SK-N-MC (cell line): ENCODE measurements around the gene CTSZ.
"Not testable (repeated sequence)": the region's sequence is repeated elsewhere in the genome, so short reads cannot be mapped to it uniquely, and the experiment has no call there.

ENCODE experiments used
- DNase-seq: peaks from one replicate; pipeline ENCODE4 v3.0.0-alpha.2; 2011; ENCODE audit warnings: low read depth, low spot score
- H3K27ac ChIP-seq: fragments of 200-600 bp; sonication (generic); 2 replicates; pipeline ENCODE4 v1.5.1; 2016; ENCODE audit warnings: mixed run types
- H3K36me3 ChIP-seq: fragments of 200-600 bp; sonication (generic); 2 replicates; pipeline ENCODE4 v1.6.1; 2017; ENCODE audit warnings: antibody characterized with exemption, low read length, mixed read lengths; ENCODE audit not compliant: insufficient read depth
- H3K4me3 ChIP-seq: fragments of 200-600 bp; sonication (generic); 2 replicates; pipeline ENCODE4 v1.5.1; 2016
- H3K9ac ChIP-seq: fragments of 200-600 bp; sonication (generic); 2 replicates; pipeline ENCODE4 v1.8.0; 2017; ENCODE audit warnings: mixed run types, mixed read lengths; ENCODE audit not compliant: insufficient read length
- H3K9me3 ChIP-seq: fragments of 200-600 bp; sonication (generic); 2 replicates; pipeline ENCODE4 v1.6.1; 2017; ENCODE audit warnings: low read depth, mild to moderate bottlenecking, antibody characterized with exemption, low read length, moderate library complexity, mixed read lengths
- EZH2 ChIP-seq: fragments of 200-600 bp; sonication (generic); IDR thresholded peaks from one replicate; pipeline ENCODE4 v1.6.1; 2017; ENCODE audit warnings: antibody characterized with exemption
- FOXP2 ChIP-seq: optimal IDR thresholded peaks from 2 replicates; pipeline ENCODE3; 2011; ENCODE audit warnings: mild to moderate bottlenecking, moderate library complexity; ENCODE audit not compliant: insufficient read depth; ENCODE audit errors: extremely low read length, control extremely low read depth
- POLR2AphosphoS5 ChIP-seq: IDR thresholded peaks from 2 replicates; pipeline ENCODE4 v1.6.1; 2012; ENCODE audit warnings: mild to moderate bottlenecking, low read depth, low read length, borderline replicate concordance

The CTSZ gene

DNA sequence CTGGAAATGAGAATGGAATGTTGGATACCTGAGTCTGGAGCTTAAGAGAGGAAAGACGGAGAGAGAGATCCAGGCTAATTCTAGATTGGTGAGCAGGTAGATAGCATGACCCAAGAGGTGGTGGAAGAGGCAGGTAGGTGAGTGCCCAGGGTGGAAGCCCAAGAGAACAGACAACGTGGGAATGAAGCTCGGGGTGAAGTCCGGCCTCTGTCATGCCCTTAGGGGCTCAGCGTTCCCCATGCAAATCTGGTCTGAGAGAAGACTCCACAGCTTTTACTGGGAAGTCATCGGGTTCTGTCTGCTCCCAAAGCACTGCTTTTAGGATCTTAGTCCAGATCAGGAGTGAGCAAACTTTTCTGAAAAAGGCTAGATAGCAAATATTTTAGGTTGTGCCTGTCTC, 22.4 kb downstream of the CTSZ start:
- Histone ChIP-seq H3K4me3 (no peak overlapping the region), H3K36me3 (peaks cover 50% of the 10 kb centered on the region), H3K27ac (no peak overlapping the region), H3K9ac (no peak overlapping the region), H3K9me3 (no peaks in the 10 kb centered on the region)
- no peak for TF ChIP-seq FOXP2
- no peak for TF ChIP-seq POLR2AphosphoS5
- no peak for TF ChIP-seq EZH2
- no peak for DNase-seq

GRCh38 chr20:58983115-58983468, 24.0 kb downstream of the CTSZ start:
- not testable (repeated sequence) for DNase-seq, H3K9me3 ChIP-seq, H3K27ac ChIP-seq, H3K9ac ChIP-seq, H3K4me3 ChIP-seq
- H3K36me3 ChIP-seq = peaks cover 34% of the 10 kb centered on the region

- no peak overlapping the region for H3K9ac ChIP-seq
- peak overlapping the region; percentile 96 for H3K4me3 ChIP-seq
Measured at GRCh38 chr20:58982406-58983114, 24.5 kb downstream of the CTSZ start.

GRCh38 chr20:58981628-58982364, 25.3 kb downstream of the CTSZ start:
- Histone ChIP-seq H3K9me3 (no peaks in the 10 kb centered on the region), H3K36me3 (peaks cover 21% of the 10 kb centered on the region), H3K4me3 (peak overlapping the region; percentile 96), H3K27ac (peak overlapping the region; percentile 63; the same call in 1 of the 2 replicates), H3K9ac (peak overlapping the region; percentile 95)
- DNase-seq = no peak
- TF ChIP-seq EZH2 (no peak), POLR2AphosphoS5 (no peak), FOXP2 (no peak)

More at GRCh38 chr20:58982406-58983114, 24.5 kb downstream of the CTSZ start:
- no peak overlapping the region for H3K27ac ChIP-seq
- TF ChIP-seq POLR2AphosphoS5 (no peak), FOXP2 (no peak), EZH2 (no peak)
- no peaks in the 10 kb centered on the region for H3K9me3 ChIP-seq
- peaks cover 29% of the 10 kb centered on the region for H3K36me3 ChIP-seq
- no peak for DNase-seq

- peak within 1 kb of the TSS; percentile 68; the same call in 1 of the 2 replicates for H3K27ac ChIP-seq
- H3K36me3 ChIP-seq = peaks cover 13% of the 10 kb centered on the region
- H3K9ac ChIP-seq = peak within 1 kb of the TSS; percentile 95
- DNase-seq = peak; percentile 8
- TF ChIP-seq POLR2AphosphoS5 (peak; percentile 88), EZH2 (no peak)
- H3K4me3 ChIP-seq = peak within 1 kb of the TSS; percentile 96
- H3K9me3 ChIP-seq = no peaks in the 10 kb centered on the region
Measured at GRCh38 chr20:58980711-58981627, 26.1 kb downstream of the CTSZ start, which contains the start of gene NELFCD. TSS of gene NELFCD (plus strand) at chr20:58981256. CDS start at chr20:58981310, 54 bp downstream.

DNA sequence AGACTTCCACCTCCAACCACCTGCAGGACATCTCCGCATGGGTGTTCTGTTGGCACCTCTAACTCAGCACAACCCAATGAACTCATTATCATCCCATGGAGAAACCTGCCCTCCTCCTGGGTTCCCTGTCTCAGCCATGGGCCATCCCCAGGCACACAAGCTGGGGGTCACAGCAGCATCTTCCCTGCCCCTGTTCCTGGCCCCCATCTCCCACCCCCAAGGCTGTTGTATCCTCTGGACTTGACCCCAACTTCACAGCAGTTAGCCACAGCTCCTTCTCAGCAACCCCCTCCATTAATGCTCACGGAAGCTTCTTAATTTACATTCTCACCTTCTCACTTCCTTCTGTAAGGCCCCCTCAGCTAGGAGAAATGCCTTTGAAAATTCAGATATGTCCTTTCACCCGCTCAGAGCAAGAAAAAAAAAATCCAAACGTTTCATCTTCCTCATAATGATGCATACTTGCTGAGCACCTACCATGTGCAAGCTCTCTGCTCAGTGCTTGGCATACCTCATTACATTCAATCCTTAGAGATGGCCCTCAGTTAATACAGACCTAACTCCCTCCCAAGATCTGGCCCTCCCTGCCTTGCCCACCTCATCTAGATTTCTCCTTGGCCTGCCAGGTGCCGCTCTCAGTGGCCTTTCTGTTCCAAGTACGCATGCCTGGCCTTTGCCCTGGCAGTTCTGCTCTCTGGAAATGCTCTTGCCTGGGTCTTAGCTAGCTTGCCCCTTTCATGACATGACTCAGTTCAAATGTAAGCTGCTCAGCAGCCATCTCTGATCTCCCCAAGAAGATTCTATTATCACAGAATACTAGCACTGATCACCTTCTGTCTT, 28.5 kb downstream of the CTSZ start:
- H3K9me3 ChIP-seq = peaks cover 6% of the 10 kb centered on the region; the same call in 1 of the 2 replicates
- H3K36me3 ChIP-seq = no peaks in the 10 kb centered on the region
- H3K4me3 ChIP-seq = no peak overlapping the region
- no peak overlapping the region for H3K27ac ChIP-seq
- no peak overlapping the region for H3K9ac ChIP-seq
- TF ChIP-seq EZH2 (no peak), POLR2AphosphoS5 (no peak), FOXP2 (no peak)
- no peak for DNase-seq

DNA sequence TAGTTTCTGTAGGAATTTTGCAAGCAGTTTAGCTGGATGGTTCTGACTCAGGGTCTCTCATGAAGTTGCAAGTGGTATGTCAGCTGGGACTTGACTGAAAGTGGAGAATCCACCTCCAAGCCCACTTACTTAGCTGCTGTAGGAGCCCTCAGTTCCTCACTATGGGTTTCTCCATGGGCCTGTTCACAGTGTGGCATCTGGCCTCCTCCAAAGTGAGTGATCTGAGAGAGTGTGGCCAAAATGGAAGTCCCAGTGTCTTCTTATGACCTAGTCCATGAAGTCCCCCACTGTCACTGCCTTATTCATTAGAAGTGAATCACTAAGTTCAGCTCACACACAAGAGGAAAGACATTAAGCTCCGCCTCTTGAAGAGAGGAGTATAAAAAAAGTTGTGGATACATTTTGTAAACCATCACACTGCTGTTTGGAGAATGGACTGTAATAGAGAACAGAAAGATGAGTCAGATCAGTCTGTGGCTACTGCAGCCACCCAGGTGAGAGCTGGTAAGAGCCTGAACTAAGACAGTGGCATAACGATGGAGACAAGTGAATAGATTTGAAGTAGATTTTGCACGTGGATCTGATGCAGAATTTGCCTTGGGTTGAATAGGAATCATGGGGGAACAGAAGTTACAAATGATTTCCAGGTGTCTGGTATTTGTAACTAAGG, 30.9 kb downstream of the CTSZ start:
- TF ChIP-seq FOXP2 (no peak), POLR2AphosphoS5 (no peak), EZH2 (no peak)
- Histone ChIP-seq H3K4me3 (no peak overlapping the region), H3K9ac (no peak overlapping the region), H3K27ac (no peak overlapping the region), H3K36me3 (no peaks in the 10 kb centered on the region), H3K9me3 (peaks cover 6% of the 10 kb centered on the region; the same call in 1 of the 2 replicates)
- DNase-seq = no peak

DNA sequence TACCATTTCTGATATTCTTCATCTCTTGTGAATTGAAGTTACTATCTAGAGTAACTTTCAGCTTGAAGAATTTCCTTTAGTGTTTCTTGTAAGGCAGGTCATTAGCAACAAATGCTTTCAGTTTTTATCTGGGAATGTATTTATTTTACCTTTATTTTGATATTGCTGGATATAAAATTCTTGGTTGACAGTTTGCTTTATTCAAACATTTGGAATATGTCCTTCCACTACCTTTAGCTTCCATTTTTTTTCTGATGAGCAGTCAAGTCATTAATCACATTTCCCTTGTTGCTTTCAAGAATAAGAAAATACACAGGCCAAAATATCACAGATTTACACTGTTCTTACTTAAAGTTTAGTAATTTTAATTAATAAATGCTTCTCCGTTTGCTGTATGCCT, 31.7 kb downstream of the CTSZ start:
- H3K27ac ChIP-seq = no peak overlapping the region
- no peak overlapping the region for H3K9ac ChIP-seq
- H3K36me3 ChIP-seq = no peaks in the 10 kb centered on the region
- no peak for TF ChIP-seq EZH2
- no peak for TF ChIP-seq POLR2AphosphoS5
- TF ChIP-seq FOXP2 = no peak
- no peak overlapping the region for H3K4me3 ChIP-seq
- peaks cover 6% of the 10 kb centered on the region; the same call in 1 of the 2 replicates for H3K9me3 ChIP-seq
- DNase-seq = no peak
